Prostate gland (tissue), 2 donors: ENCODE data around the gene NET1.

Source experiments
- POLR2A ChIP-seq: fragments of 450-650 bp; IDR thresholded peaks from one replicate; pipeline ENCODE4 v1.6.1; 2016; ENCODE audit warnings: antibody characterized with exemption, mild to moderate bottlenecking
- TF ChIP-seq, protein P1 (sequence below), 4 experiments: fragments of 200-600 bp in 2 of 4; fragments of 450-650 bp in 2 of 4; sonication (generic) in 2 of 4; IDR thresholded peaks; 1 replicate in 3 of 4; 2 replicates in 1 of 4; pipeline ENCODE4 v1.5.1; 2016 to 2019; ENCODE audit warnings: antibody characterized with exemption in 4 of 4, mild to moderate bottlenecking in 2 of 4, moderate library complexity in 2 of 4

DNA sequence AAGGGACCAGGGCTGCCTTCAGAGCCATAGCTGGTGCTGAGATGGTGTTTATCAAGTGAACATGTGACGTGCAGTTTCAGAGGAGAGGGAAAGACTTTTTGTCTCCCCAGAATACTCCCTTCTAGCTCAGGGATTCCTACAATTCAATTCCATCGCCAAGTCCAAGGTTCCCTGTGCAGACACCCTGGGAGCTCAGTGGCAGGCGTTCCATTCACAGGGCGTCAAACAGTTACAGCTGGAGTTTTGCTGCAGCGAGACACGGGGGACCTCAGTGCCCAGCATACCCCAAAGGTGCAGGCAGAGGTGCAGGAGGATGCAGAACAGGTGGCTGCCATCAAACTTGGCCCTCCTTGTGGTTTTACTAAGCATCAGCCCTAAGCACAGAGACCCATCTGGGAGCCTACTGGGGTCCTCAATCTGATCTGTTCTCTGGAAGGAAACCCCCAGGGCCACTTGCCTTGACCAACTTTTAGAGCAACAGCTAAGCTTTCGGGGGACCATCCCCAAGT, 87.9 kb downstream of the NET1 start:
- TF ChIP-seq, protein P1, sequence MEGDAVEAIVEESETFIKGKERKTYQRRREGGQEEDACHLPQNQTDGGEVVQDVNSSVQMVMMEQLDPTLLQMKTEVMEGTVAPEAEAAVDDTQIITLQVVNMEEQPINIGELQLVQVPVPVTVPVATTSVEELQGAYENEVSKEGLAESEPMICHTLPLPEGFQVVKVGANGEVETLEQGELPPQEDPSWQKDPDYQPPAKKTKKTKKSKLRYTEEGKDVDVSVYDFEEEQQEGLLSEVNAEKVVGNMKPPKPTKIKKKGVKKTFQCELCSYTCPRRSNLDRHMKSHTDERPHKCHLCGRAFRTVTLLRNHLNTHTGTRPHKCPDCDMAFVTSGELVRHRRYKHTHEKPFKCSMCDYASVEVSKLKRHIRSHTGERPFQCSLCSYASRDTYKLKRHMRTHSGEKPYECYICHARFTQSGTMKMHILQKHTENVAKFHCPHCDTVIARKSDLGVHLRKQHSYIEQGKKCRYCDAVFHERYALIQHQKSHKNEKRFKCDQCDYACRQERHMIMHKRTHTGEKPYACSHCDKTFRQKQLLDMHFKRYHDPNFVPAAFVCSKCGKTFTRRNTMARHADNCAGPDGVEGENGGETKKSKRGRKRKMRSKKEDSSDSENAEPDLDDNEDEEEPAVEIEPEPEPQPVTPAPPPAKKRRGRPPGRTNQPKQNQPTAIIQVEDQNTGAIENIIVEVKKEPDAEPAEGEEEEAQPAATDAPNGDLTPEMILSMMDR (IDR thresholded peaks at IDR 0.05): no peak
- TF ChIP-seq POLR2A: no peak
